Measurements from ENCODE around the gene ACYP2.
"Not testable (repeated sequence)": the region's sequence is repeated elsewhere in the genome, so short reads cannot be mapped to it uniquely, and the experiment has no call there.

The ACYP2 gene

DNA sequence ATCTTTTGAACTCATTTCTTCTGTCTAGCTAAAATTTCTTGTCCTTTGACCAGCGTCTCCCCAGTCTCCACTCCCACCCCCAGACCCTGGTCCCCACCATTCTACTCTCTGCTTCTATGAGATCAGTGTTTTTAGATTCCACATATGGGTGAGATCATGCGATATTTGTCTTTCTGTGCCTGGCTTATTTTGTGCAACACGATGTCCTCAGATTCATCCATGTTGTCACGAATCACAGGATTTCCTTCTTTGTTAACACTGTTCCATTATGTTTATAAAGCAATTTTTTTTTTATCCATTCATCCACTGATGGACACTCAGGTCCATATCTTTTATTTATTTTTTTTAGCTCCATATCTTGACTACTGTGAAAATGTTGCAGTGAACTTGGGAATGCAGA is 16.0 kb upstream of the ACYP2 start:
- DNase-seq (ENCODE audit: low spot score), result no peak

DNA sequence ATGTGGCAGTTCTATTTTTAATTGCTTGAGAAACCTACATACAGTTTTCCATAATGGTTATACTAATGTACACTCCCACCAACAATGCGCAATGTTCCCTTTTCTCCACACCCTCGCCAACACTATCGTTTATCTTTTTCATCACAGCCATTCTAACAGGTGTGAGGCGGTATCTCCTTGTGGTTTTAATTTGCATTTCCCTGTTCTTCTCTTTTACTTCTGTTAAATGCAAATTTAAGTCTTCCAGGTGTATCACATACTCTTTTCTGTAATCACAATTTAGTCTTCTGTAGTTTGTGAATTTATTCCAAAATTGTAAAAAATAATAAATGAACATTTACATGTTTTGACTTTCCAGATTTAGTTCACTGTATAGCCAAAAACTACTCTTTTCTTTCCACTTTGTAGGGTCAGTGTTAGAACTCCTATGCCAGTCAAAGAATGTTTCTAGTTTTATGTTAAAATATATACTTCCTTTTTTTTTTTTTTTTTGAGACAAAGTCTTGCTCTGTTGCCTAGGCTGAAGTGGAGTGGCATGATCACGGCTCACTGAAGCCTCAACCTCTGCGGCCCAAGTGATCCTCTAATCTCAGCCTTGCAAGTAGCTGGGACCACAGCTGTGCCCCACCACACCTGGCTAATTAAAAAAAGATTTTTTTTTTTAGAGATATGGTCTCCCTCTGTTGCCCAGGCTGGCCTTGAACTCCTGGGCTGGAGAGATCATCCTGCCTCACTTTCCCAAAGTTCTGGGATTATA is 15.4 kb upstream of the ACYP2 start:
- peak; percentile 18 for DNase-seq (ENCODE audit: low spot score)

- DNase-seq (ENCODE audit: low spot score), result no peak
Measured at GRCh38 chr2:54100772-54101171, 14.6 kb upstream of the ACYP2 start.

DNA sequence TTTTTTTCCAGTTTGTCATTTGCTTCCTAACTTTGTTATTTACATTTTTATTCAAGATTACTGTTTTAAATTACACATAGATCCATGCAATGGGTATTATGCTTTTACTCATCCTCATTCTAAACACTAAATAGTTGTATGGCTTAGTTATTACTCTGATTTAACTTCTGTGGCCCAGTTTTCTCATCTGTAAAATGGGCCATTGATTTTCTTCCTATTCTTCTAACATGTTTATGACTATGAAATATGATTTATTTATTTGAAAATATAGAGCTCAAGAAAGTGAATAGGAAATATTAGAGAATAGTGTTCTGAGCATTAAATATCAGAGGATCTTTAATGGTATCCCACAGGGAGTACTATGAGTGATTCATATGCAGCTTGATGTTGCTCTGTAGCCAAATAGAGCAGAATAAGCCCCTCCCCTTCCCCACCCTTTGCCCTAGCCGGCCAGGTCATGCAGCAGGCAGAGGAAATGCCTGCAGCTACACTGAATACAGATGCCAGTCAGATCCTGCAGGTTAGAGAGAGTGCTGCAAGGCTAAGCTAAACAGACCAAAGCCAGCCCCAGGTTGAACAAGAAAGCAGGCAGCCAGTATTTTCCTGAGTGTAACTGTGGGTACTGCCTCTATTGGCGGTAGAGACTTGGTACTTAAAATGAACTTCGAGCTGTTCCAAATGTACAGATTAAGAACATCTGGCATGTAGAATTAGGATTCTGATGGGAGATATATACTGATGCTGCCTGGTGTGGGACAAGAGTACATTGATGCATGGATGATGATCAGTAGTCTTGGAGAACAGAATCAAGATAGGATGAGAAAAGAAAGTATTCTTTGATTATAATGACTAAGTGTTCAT is 11.7 kb upstream of the ACYP2 start:
- peak; percentile 77 for DNase-seq (ENCODE audit: low spot score)

DNA sequence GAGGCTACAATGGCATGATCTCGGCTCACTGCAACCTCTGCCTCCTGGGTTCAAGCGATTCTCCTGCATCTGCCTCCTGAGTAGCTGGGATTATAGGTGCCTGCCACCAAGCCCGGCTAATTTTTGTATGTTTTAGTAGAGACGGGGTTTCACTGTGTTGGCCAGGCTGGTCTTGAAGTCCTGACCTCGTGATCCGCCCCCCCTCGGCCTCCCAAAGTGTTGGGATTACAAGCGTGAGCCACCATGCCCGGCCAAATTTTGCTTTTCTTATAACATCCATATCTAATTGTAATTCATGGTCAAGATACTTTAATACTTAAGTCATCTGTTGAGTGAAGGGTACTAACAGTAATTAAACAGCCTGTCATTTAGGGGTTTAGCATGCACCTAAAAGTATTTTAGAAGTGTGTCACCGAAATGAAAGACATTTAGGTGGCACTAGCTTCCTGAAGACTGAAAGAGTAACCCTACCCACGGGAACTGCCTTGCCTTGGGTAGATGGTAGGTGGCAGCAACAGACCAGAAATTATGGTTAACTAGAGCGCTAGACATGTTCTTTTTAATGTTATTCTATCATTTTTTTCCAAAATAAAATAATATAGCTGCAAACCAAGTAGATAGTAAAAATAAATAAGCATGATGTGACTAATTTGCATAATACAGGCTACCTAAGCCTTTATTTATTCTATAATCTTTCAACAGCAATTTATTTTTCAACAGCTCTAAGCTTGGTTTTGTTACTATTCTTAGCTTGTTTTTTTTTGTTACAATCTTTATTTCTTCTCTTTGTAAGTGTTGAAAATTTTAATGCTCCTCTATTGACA is 8.6 kb upstream of the ACYP2 start:
- peak; percentile 42 for DNase-seq (ENCODE audit: low spot score)

GRCh38 chr2:54107455-54107764 is 8.0 kb upstream of the ACYP2 start:
- no peak for DNase-seq (ENCODE audit: low spot score)

- no peak for DNase-seq (ENCODE audit: low spot score)
Measured at GRCh38 chr2:54107903-54108615, 7.4 kb upstream of the ACYP2 start.

- DNase-seq (ENCODE audit: low spot score), result no peak
Measured at GRCh38 chr2:54109848-54110247, 5.6 kb upstream of the ACYP2 start.

DNA sequence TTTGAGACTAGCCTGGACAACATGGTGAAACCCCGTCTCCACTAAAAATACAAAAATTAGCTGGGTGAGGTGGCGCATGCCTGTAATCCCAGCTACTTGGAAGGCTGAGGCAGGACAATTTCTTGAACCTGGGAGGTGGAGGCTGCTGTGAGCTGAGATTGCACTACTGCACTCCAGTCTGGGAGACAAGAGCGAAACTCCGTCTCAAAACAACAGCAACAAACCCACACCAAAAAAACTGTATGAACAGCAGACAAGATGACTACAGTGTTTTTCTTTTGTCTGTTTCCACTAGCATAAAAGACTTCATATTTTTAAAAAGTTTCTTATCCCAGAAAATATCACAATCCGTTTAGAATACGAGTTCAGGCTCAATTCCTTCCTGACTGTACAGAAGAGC is 936 bp upstream of the ACYP2 start:
- not testable (repeated sequence) for DNase-seq (ENCODE audit: low spot score)

DNA sequence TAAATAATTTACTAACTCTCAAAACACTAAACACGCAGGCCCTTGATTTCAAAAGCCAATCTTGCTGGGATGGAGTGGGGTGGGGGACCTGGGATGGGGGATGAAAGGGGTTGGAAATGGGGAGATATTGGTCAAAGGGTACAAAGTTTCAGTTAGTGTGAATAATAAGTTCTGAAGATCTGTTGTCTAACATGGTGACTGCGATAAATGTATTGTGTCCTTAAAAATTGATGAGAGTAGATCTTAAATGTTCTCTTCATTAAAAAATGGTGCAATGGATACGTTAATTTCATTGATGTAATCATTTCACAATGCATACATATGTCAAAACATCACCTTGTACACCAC is 505 bp upstream of the ACYP2 start:
- no peak for DNase-seq (ENCODE audit: low spot score)

DNA sequence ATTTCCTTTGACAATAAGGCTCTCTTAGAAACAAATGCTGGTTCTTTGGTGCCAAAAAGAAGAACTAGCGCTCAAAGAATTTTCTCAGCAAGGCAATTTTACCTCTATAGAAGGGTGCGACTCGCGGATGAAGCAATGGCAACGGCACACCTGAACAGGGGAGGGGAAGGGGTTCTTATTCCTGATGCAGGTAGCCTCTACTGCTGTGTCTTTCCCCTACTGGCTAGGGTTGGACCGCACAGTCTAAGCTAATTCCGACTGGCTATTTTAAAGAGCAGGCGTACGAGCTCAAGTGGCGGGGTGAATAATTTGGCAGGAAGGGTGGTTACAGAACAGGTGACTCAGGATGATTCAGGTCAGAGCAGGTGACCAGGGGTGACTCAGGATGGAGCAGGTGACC is 1.2 kb downstream of the ACYP2 start:
- DNase-seq (ENCODE audit: low spot score), result not testable (repeated sequence)

DNA sequence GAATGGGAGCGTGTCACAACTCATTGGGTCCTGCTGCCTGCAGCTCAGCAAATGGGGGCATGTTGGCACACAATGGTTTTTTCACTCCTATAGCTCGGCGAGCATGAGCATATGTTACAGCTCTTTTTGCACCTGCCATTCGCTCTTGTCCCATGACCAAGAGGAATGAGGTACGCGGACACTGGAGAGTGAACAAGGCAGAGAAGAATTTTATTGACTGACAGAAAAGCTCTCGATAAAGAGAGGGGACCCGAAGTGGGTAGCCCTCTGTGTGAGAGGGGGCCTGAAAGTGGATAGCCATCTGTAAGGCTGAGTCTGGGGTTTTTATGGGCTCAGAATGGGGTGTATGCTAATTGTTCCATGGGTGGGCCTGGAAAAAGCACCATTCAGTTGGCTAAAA is 5.5 kb downstream of the ACYP2 start:
- DNase-seq (ENCODE audit: low spot score), result no peak

- DNase-seq (ENCODE audit: low spot score), result no peak
Measured at GRCh38 chr2:54122171-54122935, 6.9 kb downstream of the ACYP2 start.

DNA sequence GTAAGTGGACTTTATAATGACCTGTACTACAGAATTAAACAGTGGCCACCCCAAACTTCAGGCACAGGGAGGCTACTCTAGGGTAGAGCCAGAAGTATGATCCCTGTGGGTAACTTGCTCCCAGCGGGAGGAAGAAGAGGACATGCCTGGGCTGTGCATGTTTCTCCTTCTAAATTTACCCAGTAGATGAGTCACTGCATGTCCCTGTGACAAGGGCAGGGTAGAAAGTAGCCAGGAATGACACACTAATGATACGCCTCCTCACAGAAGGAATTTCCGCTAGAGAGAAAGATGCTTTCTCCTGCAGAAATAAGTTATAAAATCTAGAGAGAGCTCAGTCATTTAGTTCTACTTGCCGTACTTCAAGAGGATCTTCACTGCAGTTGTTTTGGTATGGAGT is 7.5 kb downstream of the ACYP2 start:
- no peak for DNase-seq (ENCODE audit: low spot score)

DNA sequence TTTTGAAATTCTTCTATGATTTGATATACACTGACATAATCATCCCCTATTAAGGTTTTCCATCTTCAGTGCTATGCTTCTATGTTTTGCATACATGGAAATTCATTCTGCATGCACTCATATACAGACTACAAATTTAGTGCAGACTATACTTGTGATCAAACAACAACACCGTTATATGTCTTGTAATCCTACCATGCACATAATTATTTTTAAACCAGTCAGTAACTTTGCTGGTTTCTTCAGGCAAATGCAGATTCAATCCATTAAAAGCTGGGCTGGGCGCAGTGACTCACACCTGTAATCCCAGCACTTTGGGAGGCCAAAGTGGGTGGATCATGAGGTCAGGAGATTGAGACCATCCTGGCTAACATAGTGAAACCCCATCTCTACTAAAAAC is 11.8 kb downstream of the ACYP2 start:
- DNase-seq (ENCODE audit: low spot score), result not testable (repeated sequence)

DNA sequence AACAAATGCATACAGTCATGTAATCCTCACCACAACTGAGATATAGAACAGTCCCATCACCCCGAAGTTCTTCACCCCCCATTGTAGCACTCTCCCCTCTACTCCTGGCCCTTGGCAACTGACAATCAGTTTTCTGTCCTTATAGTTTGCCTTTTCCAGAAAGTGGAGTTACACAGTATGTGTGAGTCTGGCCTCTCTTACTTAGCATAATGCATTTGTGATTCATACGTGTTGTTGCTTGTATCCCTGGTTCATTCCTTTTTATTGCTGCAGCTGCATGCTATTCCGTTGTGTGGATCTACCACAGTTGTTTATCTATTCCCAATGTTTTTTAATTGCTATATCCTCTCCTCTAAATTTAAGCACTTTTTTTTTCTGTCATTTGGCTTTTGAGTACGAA is 17.6 kb downstream of the ACYP2 start:
- DNase-seq (ENCODE audit: low spot score), result no peak

- DNase-seq (ENCODE audit: low spot score), result no peak
Measured at GRCh38 chr2:54139210-54139609, 23.8 kb downstream of the ACYP2 start.

- no peak for DNase-seq (ENCODE audit: low spot score)
Measured at GRCh38 chr2:54143780-54144179, 28.4 kb downstream of the ACYP2 start.

DNA sequence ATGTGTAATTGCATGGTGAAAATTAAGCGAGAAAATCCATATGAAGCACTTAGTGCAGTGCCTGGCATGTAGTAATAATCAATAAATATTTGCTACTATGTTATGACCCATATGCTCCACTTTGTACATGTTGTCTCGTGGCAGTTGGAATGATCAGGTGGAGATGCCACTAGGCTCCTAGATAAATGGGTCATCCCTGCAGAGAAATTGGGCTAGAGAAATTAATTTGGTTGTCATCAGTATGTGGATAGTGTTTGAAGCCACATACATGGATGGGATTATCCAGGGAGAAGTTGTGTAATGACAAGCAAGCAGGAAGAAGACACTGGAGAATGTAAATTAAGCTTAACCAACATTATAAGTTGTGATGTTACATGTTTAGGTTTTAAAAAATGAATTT is 33.0 kb downstream of the ACYP2 start:
- DNase-seq (ENCODE audit: low spot score), result no peak

DNA sequence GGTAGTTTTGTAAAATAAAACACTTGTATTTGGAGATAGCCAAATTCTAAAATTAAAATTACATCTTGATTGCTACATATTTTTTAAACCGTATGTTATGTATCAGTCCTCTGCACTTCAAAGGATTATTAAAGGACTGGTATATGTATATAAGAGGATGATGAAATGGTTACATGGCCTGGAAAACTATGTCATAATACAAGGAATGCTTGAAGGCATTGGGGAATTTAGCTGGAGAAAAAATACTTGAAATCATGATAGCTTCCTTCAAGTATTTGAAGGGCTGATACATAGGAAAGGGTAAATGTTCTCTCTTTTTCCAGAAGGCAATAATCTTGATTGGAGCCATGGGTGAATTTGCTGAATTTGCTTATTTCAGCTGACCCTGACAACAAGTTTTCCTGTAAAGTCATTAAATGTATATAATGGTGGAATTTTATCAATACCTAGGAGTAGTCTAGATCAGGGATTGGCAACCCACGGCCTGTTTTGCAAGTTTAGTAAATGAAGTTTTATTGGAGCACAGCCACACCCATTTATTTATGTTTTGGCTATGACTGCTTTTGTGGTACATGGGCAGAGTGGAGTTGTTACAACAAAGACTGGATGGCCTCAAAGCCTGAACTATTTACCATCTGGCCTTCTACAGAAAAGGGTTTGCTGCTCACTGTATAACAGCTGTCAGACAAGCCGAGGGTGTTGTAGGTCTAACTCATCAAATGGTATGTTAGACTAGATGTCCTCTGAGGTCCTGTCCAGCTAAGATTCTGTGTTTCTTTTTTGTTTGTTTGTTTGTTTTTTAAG is 34.4 kb downstream of the ACYP2 start:
- DNase-seq (ENCODE audit: low spot score), result no peak

GRCh38 chr2:54158311-54158710 is 42.9 kb downstream of the ACYP2 start:
- no peak for DNase-seq (ENCODE audit: low spot score)

Measured in germinal center (tissue), 1 donor.